Heart left ventricle (tissue), 13 donors: ENCODE data around the gene SLC6A4.

Experiments
- POLR2A ChIP-seq, 2 donors: fragments of 450-650 bp; IDR thresholded peaks; one replicate each; pipeline ENCODE4 v1.6.1; 2017; ENCODE audit warnings: antibody characterized with exemption in 2 of 2, mild to moderate bottlenecking in 2 of 2, moderate library complexity in 2 of 2
- TF ChIP-seq, protein P1 (sequence below), 12 donors: fragments of 200-600 bp; sonication (generic) in 4 of 12; IDR thresholded peaks; one replicate each; pipeline versions ENCODE4 v1.5.0 to v1.8.0; 2018 to 2022; ENCODE audit warnings: antibody characterized with exemption in 12 of 12, mild to moderate bottlenecking in 5 of 12
- donor health status: ischemic (EF 13 %, LVEDD 7.1; RV severe dilation, severe dysfunction).
- donor health status: DM: no; HTN: yes; CAD: no.
- donor health status: DM: no; HTN: no; CAD: no.
- donor health status: ischemic (EF 25% LVEDD 6.9; RV normal size, moderate dysfunction).
- donor health status: ischemic (EF 25% LVEDD 5.7; RV mildly dilated, moderate dysfunction).
- donor health status: ischemic (EF 35%, LVEDD 5.7; RV mildly dilated, moderate dysfunction).
- donor health status: nonischemic (EF 11% LVEDD 7.7; RV severe dilation, severe dysfunction).
- donor health status: DM: yes; HTN: yes; CAD: no.
- donor health status: PGD.
- donor health status: ischemic (EF 29% LVEDD 5.4; RV normal size, mild dysfunction).
- donor health status: nonischemic (EF 23%, LVEDD 6.1; RV moderate dilation, normal function).

DNA sequence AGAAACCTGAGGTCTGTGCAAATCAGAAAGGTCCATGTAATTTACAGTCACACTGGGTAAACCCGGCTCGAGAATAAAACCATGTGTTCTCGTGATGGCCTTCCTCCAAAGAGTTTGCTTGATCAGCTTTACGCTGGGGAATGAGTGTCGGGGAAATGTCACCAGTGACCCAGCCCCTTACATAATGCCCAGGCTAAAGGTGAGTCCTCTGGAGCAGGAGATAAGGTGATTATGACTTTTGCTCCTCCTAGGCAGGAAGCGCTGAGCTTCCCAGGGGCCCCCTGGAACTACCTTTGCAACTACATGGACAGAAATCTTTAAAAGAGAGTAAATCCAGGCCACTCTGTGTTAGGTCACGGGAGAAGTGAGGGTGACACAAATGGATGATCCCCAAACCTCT, 15.7 kb downstream of the SLC6A4 start:
- TF ChIP-seq, protein P1, sequence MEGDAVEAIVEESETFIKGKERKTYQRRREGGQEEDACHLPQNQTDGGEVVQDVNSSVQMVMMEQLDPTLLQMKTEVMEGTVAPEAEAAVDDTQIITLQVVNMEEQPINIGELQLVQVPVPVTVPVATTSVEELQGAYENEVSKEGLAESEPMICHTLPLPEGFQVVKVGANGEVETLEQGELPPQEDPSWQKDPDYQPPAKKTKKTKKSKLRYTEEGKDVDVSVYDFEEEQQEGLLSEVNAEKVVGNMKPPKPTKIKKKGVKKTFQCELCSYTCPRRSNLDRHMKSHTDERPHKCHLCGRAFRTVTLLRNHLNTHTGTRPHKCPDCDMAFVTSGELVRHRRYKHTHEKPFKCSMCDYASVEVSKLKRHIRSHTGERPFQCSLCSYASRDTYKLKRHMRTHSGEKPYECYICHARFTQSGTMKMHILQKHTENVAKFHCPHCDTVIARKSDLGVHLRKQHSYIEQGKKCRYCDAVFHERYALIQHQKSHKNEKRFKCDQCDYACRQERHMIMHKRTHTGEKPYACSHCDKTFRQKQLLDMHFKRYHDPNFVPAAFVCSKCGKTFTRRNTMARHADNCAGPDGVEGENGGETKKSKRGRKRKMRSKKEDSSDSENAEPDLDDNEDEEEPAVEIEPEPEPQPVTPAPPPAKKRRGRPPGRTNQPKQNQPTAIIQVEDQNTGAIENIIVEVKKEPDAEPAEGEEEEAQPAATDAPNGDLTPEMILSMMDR (IDR thresholded peaks at IDR 0.05) = no peak
- TF ChIP-seq POLR2A (IDR thresholded peaks at IDR 0.05) = no peak
